Prostate gland (tissue), 2 donors: ENCODE measurements around the gene SAP30L. TPM values are rescaled to one million over a fixed set of nuclear protein-coding genes. Genes with fewer than 3 reads are reported as not detected.

Source experiments
- DNase-seq: peaks from one replicate; pipeline ENCODE4 v3.0.0-alpha.2; 2019; ENCODE audit warnings: low spot score
- H3K27ac ChIP-seq, 2 donors: fragments of 200-600 bp; sonication (generic); 2 replicates each; pipeline ENCODE4 v1.5.1; 2017 to 2019
- H3K27me3 ChIP-seq: fragments of 200-600 bp; sonication (generic); replicated peaks from 2 replicates; pipeline ENCODE4 v1.5.1; 2019; ENCODE audit not compliant: insufficient read depth
- H3K36me3 ChIP-seq, 2 donors: fragments of 200-600 bp; sonication (generic); 1 replicate in 1 of 2; 2 replicates in 1 of 2; pipeline versions ENCODE4 v1.5.1 to v1.8.1; 2017 to 2019
- H3K4me1 ChIP-seq: fragments of 200-600 bp; sonication (generic); replicated peaks from 2 replicates; pipeline ENCODE4 v1.5.1; 2019
- H3K4me3 ChIP-seq, 2 donors: fragments of 200-600 bp; sonication (generic); 2 replicates each; pipeline ENCODE4 v1.5.1; 2017 to 2019
- H3K9me3 ChIP-seq: fragments of 200-600 bp; sonication (generic); 2 replicates; pipeline ENCODE4 v1.5.1; 2017
- CTCF ChIP-seq, 4 experiments: fragments of 200-600 bp in 2 of 4; fragments of 450-650 bp in 2 of 4; sonication (generic) in 2 of 4; IDR thresholded peaks; 1 replicate in 3 of 4; 2 replicates in 1 of 4; pipeline ENCODE4 v1.5.1; 2016 to 2019; ENCODE audit warnings: antibody characterized with exemption in 4 of 4, mild to moderate bottlenecking in 2 of 4, moderate library complexity in 2 of 4
- POLR2A ChIP-seq: fragments of 450-650 bp; IDR thresholded peaks from one replicate; pipeline ENCODE4 v1.6.1; 2016; ENCODE audit warnings: antibody characterized with exemption, mild to moderate bottlenecking
- POLR2AphosphoS5 ChIP-seq: sonication (generic); formaldehyde crosslinking; IDR thresholded peaks from one replicate; pipeline ENCODE4 v1.6.1; 2017; ENCODE audit warnings: antibody characterized with exemption
- WGBS: methylation state at CpG from one replicate; pipeline ENCODE4 v1.1.5; 2018; 5-methylcytosine and 5-hydroxymethylcytosine counted together
- intact Hi-C: fragments of 100-400 bp; cut with DNase I; formaldehyde crosslinking; loops from one replicate; pipeline ENCODE4 v1.14.2; 2022
- total RNA-seq, 2 donors: library from RNA; depleted of rRNA; stranded (reverse); fragments of >200 nt; gene quantifications; one replicate each; pipeline ENCODE4 v1.1.0, GENCODE V29; 2016

The SAP30L gene
- total RNA-seq, 2 donors from 2014 or later = 33.8 to 35.9 TPM

GRCh38 chr5:154455585-154455984 lies 9.8 kb downstream of the SAP30L start:
- Histone ChIP-seq H3K4me3 (no peak overlapping the region), H3K27ac (no peak overlapping the region), H3K4me1 (no peaks in the 10 kb centered on the region), H3K27me3 (no peaks in the 10 kb centered on the region), H3K9me3 (no peaks in the 10 kb centered on the region), H3K36me3 (no peaks in the 10 kb centered on the region)
- intact Hi-C loops = no loop called here
- no peak for TF ChIP-seq POLR2AphosphoS5
- TF ChIP-seq POLR2A = no peak
- TF ChIP-seq CTCF (IDR thresholded peaks at IDR 0.05) = no peak
- DNase-seq = no peak
- 85% methylated on average over 5 of the region's 5 CpGs for WGBS

- intact Hi-C loops = no loop called here
- Histone ChIP-seq H3K36me3 (no peaks in the 10 kb centered on the region), H3K4me1 (no peaks in the 10 kb centered on the region), H3K9me3 (no peaks in the 10 kb centered on the region), H3K27me3 (no peaks in the 10 kb centered on the region), H3K27ac (no peak overlapping the region), H3K4me3 (no peak overlapping the region)
- no peak for DNase-seq
- no peak for TF ChIP-seq POLR2AphosphoS5
- TF ChIP-seq POLR2A = no peak
- TF ChIP-seq CTCF (IDR thresholded peaks at IDR 0.05) = no peak
- WGBS = 89% methylated on average over 3 of the region's 3 CpGs
These were observed 10.7 kb downstream of the SAP30L start for GRCh38 chr5:154456540-154456939.

GRCh38 chr5:154459015-154459414 lies 13.2 kb downstream of the SAP30L start:
- H3K27ac ChIP-seq = no peak overlapping the region
- no peaks in the 10 kb centered on the region for H3K9me3 ChIP-seq
- no peaks in the 10 kb centered on the region for H3K36me3 ChIP-seq
- DNase-seq = no peak
- TF ChIP-seq POLR2A (no peak), POLR2AphosphoS5 (no peak), CTCF (IDR thresholded peaks at IDR 0.05) (no peak)
- WGBS = 84% methylated on average over 3 of the region's 3 CpGs
- intact Hi-C loops = no loop called here
- H3K4me1 ChIP-seq = no peaks in the 10 kb centered on the region
- H3K27me3 ChIP-seq = no peaks in the 10 kb centered on the region
- no peak overlapping the region for H3K4me3 ChIP-seq

- no peaks in the 10 kb centered on the region for H3K4me1 ChIP-seq
- H3K27me3 ChIP-seq = no peaks in the 10 kb centered on the region
- no peak overlapping the region for H3K27ac ChIP-seq
- DNase-seq = no peak
- no peak overlapping the region for H3K4me3 ChIP-seq
- WGBS = 97% methylated on average over 4 of the region's 4 CpGs
- no peaks in the 10 kb centered on the region for H3K36me3 ChIP-seq
- H3K9me3 ChIP-seq = no peaks in the 10 kb centered on the region
- TF ChIP-seq POLR2A (no peak), POLR2AphosphoS5 (no peak), CTCF (IDR thresholded peaks at IDR 0.05) (no peak)
- intact Hi-C loops = no loop called here
These were observed 14.4 kb downstream of the SAP30L start for GRCh38 chr5:154460172-154460571.

GRCh38 chr5:154461531-154461930 lies 15.7 kb downstream of the SAP30L start:
- no peaks in the 10 kb centered on the region for H3K36me3 ChIP-seq
- no peak for TF ChIP-seq POLR2A
- no peak for TF ChIP-seq CTCF (IDR thresholded peaks at IDR 0.05)
- TF ChIP-seq POLR2AphosphoS5 = no peak
- H3K27me3 ChIP-seq = no peaks in the 10 kb centered on the region
- no peak overlapping the region for H3K27ac ChIP-seq
- H3K4me1 ChIP-seq = no peaks in the 10 kb centered on the region
- 74% methylated on average over 6 of the region's 6 CpGs for WGBS
- intact Hi-C loops = no loop called here
- H3K9me3 ChIP-seq = no peaks in the 10 kb centered on the region
- DNase-seq = no peak
- H3K4me3 ChIP-seq = no peak overlapping the region
